ENCODE results near the gene CYB5A.

- TF ChIP-seq POLR2A (IDR thresholded peaks at IDR 0.05; ENCODE audit: low read length) (no peak), CTCF (IDR thresholded peaks at IDR 0.05) (no peak), MYC (IDR thresholded peaks at IDR 0.05; ENCODE audit: borderline replicate concordance, low read length) (no peak)
These were observed 66.4 kb downstream of the CYB5A start for GRCh38 chr18:74225193-74225840.
